CD4-positive, alpha-beta T cell treated with Interleukin-4 for 4 hours (primary cell): Measurements from ENCODE around the gene TRMT10B.

Source experiments
- DNase-seq: peaks from one replicate; pipeline ENCODE4 v3.0.0-alpha.2; 2020

Gene TRMT10B, protein sequence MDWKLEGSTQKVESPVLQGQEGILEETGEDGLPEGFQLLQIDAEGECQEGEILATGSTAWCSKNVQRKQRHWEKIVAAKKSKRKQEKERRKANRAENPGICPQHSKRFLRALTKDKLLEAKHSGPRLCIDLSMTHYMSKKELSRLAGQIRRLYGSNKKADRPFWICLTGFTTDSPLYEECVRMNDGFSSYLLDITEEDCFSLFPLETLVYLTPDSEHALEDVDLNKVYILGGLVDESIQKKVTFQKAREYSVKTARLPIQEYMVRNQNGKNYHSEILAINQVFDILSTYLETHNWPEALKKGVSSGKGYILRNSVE

DNA sequence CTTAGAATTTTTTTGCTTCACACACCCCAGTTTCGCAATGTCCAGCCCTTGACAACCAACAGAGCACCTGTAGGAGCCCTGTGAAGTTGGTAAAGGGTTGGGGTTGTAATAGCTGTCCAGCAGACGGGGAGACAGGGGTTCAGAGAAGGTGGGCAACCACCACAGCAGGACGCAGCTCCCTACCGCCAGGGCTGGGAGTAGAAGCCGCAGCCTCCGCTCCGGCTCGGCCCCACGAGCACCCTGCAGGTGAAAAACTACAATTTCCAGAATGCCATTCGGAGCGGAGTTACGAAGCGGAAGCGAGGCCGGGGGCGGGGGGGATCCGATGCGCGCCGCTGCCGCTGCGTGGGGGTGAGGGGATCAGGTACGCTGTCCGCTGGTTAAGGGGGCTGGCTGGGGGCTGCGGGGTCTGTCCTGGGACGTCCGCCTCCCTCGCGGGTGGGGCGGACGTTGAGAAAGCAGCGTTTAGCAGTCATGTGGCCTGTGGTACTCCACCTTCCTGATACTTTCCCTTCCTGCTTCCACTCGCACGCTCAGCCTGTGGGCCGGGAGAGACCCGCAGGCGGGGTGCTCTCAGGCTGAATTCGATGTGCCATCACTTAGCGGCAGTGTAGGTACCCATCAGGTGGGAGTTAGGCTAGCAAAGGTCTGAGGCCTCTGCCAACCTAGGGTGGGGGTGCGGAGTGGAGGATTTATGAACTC lies at the start of gene TRMT10B:
TRMT10B (plus strand) TSS at position 317 of the 702 bp plus-strand sequence. CDS start 8,127 bp downstream, outside the sequence.
- DNase-seq, result peak; percentile 58

DNA sequence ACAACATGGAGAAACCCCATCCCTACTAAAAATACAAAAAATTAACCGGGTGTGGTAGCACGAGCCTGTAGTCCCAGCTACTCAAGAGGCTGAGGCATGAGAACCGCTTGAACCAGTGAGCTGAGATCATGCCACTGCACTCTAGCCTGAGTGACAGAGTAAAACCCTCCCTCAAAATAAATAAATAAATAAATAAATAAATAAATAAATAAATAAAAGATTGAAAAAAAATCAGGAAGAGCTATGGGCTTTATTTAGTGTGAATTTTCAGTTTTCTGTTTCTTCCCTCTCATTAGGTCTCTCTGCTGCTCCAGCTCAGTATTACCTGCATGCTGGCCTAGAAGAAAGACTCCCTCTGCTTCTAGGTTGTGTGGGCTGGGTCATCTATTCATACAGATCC lies 47.8 kb upstream of the TRMT10B start:
- no peak for DNase-seq

DNA sequence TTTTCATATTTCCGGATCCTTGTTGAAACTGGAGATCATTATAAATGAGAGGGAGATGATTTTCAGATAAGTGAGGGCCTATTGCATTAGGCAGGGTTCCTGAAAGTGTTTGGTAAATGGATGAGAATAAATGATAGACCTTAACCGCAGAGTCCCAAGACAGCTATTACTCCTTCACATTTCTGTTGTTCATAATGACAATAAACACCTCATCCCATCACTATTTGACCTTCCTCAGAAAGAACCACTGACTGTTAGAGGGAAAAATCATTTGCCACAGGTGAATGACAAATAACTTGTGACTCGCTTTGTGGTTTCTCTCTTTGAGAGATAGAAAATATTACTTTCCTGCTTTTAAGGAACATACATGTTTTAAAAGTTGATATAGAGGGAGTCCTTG lies 47.3 kb upstream of the TRMT10B start:
- DNase-seq, result no peak

DNA sequence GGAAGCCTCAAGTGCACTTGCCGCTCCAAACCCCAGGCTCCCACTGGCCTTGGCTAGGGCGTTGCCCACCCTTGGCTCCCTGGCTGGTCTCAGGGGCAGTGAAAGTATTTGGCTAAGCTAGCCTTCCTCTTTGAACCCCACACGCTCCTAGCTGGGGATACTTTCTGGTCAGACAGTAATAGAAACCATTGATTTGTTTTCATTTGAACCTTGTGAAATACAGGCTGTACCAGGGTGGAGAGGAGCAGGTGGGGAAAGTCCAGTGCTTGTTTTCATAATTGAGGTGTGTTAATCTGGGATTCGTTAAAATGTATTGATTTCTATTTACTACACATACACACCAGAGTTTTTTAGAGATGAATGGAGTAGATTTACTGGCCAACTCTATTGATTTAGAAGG lies 45.9 kb upstream of the TRMT10B start:
- DNase-seq, result no peak

DNA sequence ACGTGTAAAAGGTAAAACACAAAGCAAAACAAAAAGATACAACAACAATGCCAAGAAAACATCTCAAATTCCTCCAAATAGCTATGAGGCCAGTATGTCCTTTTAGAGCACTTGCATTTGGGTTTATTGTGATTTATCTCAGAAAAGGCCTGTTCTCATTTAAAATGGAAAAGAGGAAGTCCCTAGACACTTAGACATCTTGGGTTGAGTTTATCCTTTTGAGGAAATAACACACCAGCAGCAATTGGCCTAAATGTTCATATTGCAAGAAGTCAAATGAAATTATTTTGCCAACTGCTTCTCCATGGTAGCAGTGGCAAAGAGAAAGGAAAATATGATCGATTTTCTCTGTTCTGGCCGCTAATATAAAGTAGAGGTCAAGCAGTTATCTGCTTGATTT lies 43.6 kb upstream of the TRMT10B start:
- no peak for DNase-seq

DNA sequence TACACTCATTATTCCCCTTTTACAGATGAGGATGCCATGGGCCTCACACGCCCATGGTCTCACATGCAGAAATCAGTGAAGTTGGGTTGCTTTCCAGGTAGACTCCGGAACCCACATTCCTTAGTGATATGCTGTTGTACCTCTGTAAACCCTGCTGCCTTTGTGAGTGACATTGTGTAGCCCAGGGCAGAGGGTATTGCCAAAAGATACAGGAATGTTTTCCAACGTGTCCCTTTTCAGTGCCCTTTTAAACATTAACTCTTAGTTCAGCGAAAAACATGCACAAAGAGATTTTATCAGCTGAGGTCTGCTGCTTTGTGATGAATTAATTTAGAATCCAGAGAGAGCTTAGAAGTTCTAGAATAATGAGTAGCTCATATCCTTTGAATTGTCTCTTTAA lies 38.3 kb upstream of the TRMT10B start:
- DNase-seq, result no peak

DNA sequence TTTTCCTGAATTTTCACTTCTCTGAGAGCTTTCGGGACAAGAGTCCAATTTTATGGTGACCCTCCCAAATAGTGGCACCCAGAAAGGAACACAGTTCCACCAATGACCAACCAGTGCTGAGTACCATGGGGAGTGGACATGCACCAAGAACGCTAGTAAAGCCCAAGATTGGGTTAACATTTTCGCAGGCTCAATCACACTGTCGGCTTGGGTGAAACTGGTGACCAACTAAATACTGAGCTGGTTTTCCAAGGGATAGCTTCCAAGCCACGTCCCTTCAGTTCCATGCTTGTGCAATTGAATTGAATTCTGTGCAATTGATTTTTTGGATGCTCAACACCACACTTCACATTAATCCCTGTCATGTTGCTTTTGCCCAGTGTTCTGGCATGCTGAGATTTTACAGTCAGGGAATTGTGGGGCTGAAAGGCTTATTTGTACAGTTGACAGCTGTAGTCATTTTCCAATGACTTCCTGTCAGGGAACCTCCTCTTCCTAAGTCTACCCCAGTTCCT lies 37.6 kb upstream of the TRMT10B start:
- DNase-seq, result no peak

DNA sequence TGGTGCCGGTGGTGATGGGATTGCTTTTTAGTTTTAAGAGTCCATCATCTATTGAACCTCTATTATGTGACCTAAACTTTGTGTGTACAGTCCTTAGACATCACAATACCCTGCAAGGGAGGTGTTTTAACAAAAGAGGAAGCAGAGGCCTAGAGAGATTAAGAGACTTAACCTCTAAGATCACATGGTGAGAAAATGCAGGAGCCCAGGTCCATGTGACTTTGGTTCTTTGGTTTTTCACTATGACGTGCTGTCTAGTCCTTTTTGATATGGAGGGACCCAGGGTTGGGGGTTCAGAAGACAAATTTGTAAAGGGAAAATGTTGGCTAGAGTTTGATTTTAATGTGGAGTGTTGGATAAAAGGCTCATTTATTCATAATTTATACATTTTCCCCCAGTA lies 34.1 kb upstream of the TRMT10B start:
- DNase-seq, result no peak

DNA sequence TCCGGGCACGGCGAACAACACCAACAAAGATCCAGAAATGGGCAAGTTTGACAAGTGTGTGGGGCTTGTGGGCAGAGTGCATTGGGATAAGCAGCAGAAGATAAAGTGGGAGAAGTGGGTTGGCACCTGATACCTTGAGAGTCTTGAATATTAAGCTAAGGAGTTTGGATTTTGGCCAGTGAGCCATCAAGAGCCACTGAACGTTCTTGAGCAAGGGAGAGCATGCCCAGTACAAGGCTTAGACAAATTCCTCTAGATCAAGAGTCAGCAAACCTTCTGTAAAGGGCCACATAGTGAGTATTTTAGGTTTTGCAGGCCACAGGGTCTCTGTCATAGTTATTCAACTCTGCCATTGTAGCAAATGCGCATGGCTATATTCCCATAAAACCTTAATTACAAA lies 26.6 kb upstream of the TRMT10B start:
- no peak for DNase-seq

DNA sequence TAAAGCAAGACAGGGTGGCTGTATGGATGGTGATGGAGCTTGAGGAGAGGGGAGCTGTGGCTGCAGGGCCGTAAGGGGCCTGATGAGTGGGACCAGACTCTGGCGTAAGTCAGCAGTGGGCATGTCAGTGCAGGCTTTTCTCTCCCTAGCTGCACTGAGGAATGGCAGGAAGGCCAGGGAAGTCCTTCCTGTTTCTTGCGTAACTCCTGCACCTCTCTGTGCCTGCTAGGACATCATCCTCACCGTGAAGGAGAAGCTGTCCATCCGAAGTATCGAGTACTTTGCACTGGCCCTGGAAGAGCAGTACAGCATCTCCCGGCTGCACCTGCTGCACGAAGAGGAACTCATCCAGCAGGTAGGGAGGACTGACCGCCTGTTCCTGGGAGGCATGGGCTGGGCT lies 24.1 kb upstream of the TRMT10B start:
- no peak for DNase-seq

DNA sequence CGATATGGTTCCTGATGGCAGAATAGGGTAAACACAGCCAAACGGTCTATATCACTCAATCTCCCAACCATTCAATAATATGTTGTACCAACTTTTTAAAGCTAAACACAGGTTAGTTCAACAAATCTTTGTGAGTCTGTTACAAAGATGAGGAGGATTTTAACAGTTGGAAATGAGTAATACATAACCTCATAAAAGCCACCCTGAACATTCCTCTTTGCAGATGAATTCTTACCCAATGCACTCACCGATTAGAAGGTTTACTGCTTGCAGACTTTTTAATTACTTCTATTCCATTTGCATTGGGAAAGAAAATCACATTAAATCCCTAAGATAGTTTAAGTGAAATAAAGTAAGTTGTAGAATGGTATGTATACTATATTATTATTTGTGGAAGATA lies 23.3 kb upstream of the TRMT10B start:
- DNase-seq, result no peak

DNA sequence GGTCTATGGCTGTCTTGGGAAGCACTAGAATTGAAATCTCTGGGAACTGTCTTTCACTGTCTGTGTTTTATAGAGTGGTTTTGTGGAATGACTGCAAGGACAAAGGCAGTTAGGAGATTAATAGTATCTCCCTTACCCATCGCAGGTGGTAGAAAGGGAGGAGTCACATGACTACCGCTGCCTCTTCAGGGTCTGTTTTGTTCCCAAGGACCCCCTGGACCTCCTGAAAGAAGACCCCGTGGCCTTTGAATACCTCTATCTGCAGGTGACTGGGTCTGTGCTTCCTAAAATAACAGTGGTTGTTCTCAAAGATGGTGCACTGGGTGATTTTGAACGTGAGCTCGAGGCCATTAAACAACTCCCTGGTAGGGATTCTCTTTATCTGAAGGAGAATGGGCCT lies 22.8 kb upstream of the TRMT10B start:
- DNase-seq, result no peak

DNA sequence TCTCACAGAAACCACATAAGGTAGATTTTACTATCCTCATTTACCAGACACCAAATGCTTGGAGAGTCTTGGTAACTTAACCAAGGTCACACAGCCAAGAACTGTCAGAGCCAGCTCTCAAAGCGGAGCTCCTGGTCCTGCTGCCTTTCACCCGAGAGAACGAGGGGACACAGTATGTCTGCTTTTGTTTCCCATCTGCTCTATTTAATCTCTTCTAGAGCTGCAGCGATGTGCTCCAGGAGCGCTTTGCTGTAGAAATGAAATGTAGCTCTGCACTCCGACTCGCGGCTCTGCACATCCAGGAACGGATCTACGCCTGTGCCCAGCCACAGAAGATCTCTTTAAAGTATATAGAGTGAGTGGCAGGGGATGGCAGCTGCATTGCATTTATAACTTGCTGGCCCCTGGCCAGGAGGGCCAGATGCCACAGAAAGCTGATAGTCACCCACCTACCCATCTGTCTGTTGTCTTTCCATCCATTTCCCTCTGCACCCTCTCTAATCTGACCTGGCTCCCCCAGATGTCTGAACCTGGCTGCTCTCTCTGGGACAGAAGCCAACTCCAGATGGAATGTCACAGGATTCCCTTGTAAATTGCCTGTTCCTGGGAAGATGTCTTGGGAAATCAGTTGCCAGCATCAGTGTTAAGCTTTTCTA lies 21.4 kb upstream of the TRMT10B start:
- DNase-seq, result no peak

DNA sequence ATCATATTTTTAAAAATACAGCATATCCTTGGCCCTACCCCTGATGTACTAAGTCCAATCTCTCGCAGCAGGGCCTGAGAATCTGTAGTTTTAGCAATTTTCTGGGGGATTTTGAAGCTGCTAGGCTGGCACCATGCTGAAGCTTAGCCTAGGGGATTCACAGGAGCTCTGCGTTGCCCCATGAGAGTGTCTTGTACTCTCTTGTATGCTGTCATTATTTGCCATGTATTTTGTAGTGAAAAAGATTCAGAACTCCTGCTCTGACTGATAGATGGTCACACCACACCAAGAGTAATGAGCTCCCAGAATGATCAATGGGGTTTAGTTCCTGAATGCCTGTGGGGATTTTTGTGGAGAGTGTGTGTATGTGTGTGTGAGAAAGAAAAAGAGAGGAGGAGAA lies 20.7 kb upstream of the TRMT10B start:
- no peak for DNase-seq

DNA sequence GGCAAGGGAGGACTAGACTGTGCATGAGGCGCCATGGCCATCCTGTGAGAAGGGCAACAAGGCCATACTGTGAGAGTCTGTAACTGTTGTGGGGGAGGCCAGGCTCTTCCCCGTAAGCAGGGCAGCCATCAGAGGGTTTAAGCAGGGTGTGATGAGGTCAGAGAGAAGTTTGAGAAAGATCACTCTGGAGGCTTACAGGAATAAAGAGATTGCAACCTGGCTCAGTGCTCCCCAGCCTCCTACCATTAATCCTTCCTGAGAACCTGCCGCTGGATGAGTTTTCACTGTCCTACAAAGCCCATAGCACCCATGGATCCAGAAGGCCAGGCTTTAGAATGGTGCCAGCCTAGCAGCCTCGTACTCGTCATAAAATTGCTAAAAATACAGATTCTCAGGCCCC lies 14.4 kb upstream of the TRMT10B start:
- no peak for DNase-seq

DNA sequence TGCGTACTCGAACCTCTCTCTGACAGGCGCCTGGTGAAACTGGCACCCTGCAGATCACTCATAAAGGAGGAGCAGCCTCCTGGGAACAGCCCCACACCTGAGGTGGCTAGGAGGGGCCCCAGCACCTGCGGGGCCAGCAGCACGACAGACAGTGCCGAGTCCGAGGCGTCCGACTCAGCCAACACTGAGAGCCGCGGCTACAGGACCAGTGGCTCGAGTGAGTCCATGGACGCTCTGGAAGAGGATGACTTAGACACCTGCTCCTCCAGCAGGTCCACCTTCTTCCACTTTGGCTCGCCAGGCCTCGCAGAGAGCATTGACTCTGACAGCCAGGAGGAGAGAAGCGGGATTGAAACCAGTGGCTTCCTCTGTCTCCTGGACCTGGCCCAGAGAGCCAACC lies 13.5 kb upstream of the TRMT10B start:
- no peak for DNase-seq

DNA sequence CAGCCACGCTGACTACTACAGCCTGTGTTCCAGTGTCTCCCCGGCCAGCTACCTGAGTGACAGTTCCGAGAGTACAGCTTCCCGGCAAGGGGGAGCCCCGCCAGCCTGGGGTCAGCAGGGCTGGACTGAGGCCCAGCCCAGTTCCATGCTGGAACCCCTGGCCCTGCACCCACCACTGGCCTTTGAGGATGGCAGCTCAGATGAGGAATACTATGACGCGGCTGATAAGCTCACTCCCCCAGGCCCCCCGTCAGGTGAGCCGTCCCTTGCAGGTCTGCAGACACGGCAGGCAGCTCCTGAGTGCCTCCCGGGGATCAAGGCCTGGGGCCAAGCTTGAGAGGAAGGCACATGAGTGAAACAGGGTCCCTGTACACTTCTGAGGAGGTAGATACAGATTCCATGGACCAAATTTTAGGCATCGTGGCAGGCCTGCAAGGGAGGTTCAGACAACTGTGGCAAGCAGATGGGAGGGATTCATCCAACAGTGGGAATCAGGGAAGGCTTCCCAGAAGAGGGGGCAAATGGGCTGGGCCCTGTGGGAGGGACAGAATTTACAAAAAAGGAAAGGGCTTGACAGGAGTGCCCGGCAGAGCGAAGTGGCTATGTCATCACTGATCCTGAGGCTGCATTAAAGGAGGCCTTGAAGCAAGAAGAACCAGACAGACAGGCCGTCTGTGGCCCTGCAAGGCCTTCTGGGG lies 12.8 kb upstream of the TRMT10B start:
- DNase-seq, result no peak

DNA sequence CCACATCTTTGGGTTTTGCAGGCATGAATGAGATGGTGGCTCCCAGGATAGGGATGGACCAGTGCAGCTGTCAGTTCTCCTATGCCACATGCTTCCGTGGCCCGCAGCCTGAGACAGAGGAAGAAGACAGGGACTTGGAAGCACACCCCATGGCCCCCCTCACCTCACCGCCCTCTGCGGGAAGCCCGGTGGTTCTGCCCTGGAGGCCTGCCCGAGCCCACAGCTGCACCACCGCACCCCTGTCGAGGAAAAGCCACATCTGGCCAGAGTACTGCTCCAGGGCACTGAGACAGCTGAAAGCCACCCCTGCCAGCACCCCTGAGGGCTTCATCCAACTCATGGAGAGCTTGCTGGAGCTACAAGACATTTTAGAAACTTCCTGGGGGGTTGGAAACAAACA lies 7.6 kb upstream of the TRMT10B start:
- DNase-seq, result no peak

DNA sequence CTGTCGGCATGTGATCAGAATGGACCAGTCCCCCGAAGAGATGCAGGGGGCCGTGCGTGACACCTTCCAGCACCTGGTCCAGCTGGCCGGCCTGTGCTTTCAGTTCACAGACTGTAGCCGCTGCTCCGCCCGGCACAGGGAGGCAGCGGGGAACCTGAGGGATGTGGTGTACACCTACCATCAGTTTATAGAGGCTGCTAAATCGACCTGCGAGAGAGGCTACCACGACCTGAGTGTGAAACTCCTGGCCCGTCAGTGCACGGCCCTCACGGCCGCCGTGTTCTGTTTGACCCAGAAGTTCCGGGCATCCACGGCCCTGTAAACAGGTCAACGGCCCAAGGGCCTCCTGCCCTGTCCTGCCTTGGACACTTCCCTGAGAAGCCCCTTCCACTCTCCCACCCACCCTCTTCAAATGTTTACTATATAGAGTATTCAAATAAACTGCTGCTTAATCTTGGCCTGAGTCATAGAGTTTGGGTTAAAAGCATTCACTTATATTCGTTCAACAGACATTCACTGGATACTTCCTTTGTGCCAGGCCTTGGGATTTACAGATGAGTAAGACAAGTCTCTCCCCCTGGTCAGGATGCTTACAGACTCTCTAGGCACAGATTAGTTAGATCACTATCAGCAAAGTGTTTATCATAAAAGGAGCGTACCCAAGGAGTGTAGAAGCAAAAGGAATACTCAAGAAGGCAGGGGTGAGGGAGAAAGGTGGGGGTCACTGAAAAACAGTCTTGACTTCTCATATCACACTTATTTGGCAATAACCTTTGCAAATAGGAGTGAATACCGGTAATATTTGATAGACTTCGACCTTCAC lies 6.9 kb upstream of the TRMT10B start:
- no peak for DNase-seq

DNA sequence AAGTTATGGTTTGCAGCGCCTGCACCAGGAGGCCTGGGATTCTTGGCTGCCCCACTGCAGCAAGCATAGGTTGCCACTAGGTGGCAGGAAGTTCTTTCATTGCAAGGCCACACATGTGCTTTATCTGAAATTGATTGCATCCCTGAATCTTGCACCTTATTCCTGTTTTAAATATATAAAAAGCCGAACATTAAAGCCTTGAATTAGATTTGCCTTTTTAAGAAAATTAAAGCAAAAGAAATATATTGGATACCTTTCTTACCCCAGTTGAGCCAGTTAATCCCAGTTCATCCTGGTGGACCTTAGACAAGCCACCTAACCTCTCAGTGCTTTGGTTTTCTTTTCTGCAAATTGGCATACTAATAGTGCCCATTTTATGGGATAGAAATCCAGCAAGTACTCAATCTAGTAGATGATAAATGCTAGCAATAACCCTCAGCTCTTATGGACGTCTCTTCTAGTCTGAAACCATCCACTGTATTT lies 6.3 kb upstream of the TRMT10B start:
- DNase-seq, result peak; percentile 58

DNA sequence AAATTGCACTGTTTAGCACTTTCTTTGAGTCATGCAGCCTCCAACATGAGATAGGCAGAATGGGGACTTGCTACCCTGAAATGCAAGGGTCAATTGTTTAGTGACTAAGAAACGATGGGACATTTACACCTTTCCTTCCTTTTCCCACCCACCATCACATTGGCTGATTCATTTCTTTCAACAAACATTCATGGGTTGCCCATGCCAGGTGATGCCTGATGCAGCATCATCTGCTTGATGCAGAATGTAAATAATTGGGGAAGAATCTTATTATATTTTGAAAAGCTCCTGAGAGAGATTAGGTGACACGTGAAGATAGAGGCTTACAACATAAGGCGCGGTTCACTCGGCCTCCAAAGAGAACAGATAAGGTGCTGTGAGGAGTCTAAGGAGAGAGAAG lies 4.5 kb upstream of the TRMT10B start:
- DNase-seq, result no peak

DNA sequence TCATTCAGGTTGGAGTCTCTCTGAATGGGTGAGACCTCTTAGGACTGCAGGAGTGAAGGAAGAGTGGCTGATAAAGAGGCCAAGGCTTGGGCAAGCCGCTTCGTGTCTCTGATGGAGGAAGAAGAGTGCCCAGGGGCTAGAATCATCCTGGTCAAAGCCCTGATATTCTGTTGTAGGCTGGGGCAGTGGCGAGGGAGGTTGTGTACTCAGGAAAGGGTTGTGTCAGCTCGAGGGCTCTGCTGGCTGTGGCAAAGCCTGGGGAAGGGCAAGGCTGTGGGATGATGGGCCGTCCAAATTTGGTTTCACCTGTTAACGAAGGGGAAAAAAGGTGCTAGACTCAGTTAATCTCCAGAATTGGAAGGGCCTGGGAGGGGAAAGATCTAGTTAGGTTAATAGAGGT lies 2.4 kb upstream of the TRMT10B start:
- no peak for DNase-seq
